Measurements from ENCODE around the gene MAML3. TPM values are rescaled to one million over a fixed set of nuclear protein-coding genes. Genes with fewer than 3 reads are reported as not detected.

Gene MAML3
- total and polyA plus RNA-seq, 2 experiments from 2014 or later, result 1.7 to 6.5 TPM

GRCh38 chr4:139898293-139898692, 255.7 kb downstream of the MAML3 start (continued):
- TF ChIP-seq STAT1 (IDR thresholded peaks at IDR 0.05; ENCODE audit: unreplicated experiment), result no peak
- TF ChIP-seq REST (IDR thresholded peaks at IDR 0.05; ENCODE audit: unreplicated experiment), result no peak
- no peak for TF ChIP-seq NANOG (IDR thresholded peaks at IDR 0.05; ENCODE audit: borderline replicate concordance)
- no peak for TF ChIP-seq CREB1 (CRISPR knock-in tag; IDR thresholded peaks at IDR 0.05; ENCODE audit: low read depth)
- no peak for TF ChIP-seq ETS1 (IDR thresholded peaks at IDR 0.05)

- Histone ChIP-seq H3K4me3 (no peak overlapping the region), H3K27me3 (ENCODE audit: insufficient read depth) (no peaks in the 10 kb centered on the region), H3K4me2 (no peak overlapping the region), H3F3A (replicated peaks; ENCODE audit: low read depth) (no peaks in the 10 kb centered on the region), H3K79me2 (replicated peaks; ENCODE audit: insufficient read depth) (no peaks in the 10 kb centered on the region), H3K36me3 (ENCODE audit: insufficient read depth) (no peaks in the 10 kb centered on the region), H4K20me1 (replicated peaks; ENCODE audit: insufficient read depth) (no peaks in the 10 kb centered on the region), H3K27ac (ENCODE audit: low read depth) (no peak overlapping the region), H3K4me1 (ENCODE audit: insufficient read depth) (peaks cover 14% of the 10 kb centered on the region; the same call in 1 of the 2 replicates), H3K9me2 (ENCODE audit: insufficient read depth) (peaks cover 8% of the 10 kb centered on the region), H2AFZ (no peak overlapping the region)
- H3K4me3 Mint-ChIP-seq, result no peak overlapping the region
- DNase-seq (ENCODE audit: low spot score) (no peak), ATAC-seq (no peak)
- H3K36me3 Mint-ChIP-seq (ENCODE audit: low read depth), result no peaks in the 10 kb centered on the region
- H3K4me1 Mint-ChIP-seq, result peaks cover 4% of the 10 kb centered on the region
- H3K9me3 Mint-ChIP-seq, result no peaks in the 10 kb centered on the region
- H3K27me3 Mint-ChIP-seq (ENCODE audit: insufficient read depth, low read depth, poor library complexity), result no peaks in the 10 kb centered on the region
- H3K27ac Mint-ChIP-seq, result no peak overlapping the region
- TF ChIP-seq EZH2phosphoT487 (IDR thresholded peaks at IDR 0.05; ENCODE audit: unreplicated experiment) (no peak), ZNF114 (CRISPR knock-in tag; IDR thresholded peaks at IDR 0.05) (no peak), ZNF331 (CRISPR knock-in tag; IDR thresholded peaks at IDR 0.05; ENCODE audit: low read depth) (no peak), CREB1 (CRISPR knock-in tag; IDR thresholded peaks at IDR 0.05; ENCODE audit: low read depth) (no peak), CTCF (conservative IDR thresholded peaks at IDR 0.05; ENCODE audit: low read depth in 2 of 2) (no peak), POLR2AphosphoS5 (IDR thresholded peaks at IDR 0.05; ENCODE audit: low read depth) (no peak), ETS1 (IDR thresholded peaks at IDR 0.05) (no peak), EZH2 (IDR thresholded peaks at IDR 0.05; ENCODE audit: low read depth, unreplicated experiment) (no peak), REST (IDR thresholded peaks at IDR 0.05; ENCODE audit: unreplicated experiment) (no peak), NANOG (IDR thresholded peaks at IDR 0.05; ENCODE audit: borderline replicate concordance) (no peak), STAT1 (IDR thresholded peaks at IDR 0.05; ENCODE audit: unreplicated experiment) (no peak)
Measured at GRCh38 chr4:139896091-139896604, 257.8 kb downstream of the MAML3 start.
